ENCODE results near the gene STK32B. TPM values are rescaled to one million over a fixed set of nuclear protein-coding genes. Genes with fewer than 3 reads are reported as not detected.

STK32B gene
- total and polyA plus RNA-seq, 2 donors (not counting 1 experiment from before 2014, with no cell fraction given) = 0.22 to 0.30 TPM

DNA sequence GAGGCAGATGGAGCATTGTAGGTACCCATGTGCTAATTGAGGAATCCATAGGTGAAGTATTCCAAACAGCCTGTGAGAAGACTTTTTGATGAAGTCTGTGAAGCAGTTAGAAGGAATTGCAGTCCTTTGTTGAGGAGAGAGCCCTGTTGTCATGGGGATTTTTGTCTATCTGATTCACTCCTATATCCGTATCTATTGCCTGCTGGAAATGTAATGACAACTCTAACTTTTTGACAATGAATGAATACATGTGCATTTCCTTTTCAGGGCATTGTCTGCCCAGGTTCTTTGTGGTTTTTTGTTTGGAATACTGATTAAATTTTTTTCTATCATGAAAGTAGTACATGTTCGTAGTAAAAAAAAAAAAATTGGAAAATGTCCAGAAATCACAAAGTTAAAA lies 31.1 kb downstream of the STK32B start:
- Mint-ChIP-seq H3K4me1 (no peaks in the 10 kb centered on the region), H3K27me3 (peaks cover under 1% of the 10 kb centered on the region), H3K27ac (no peak overlapping the region), H3K4me3 (no peak overlapping the region), H3K9me3 (ENCODE audit: insufficient read depth) (peaks cover 12% of the 10 kb centered on the region)
- no peak overlapping the region for H2AFZ ChIP-seq (ENCODE audit: insufficient read depth, low read depth, low read length, poor library complexity, severe bottlenecking)
- no peaks in the 10 kb centered on the region for H4K20me1 ChIP-seq (ENCODE audit: control insufficient read depth, insufficient read depth, low read length, poor library complexity, severe bottlenecking)
- ATAC-seq (ENCODE audit: low read depth) (no peak), DNase-seq (no peak)
- no CpG with 5 or more reads among the region's 2 CpGs for WGBS (ENCODE audit: insufficient coverage)
- H3K27me3 ChIP-seq (replicated peaks in 1 of 4; ENCODE audit: control extremely low read depth in 1 of 4, control insufficient read depth in 3 of 4, insufficient read depth in 4 of 4, low read length in 3 of 4) = peaks cover 0 to 3% (median 0%) of the 10 kb centered on the region in 4 experiments
- POLR2A ChIA-PET = no interaction called here
- no peak overlapping the region for H3K27ac ChIP-seq (ENCODE audit: low read length in 2 of 2)
- H3K9ac ChIP-seq (ENCODE audit: low read length) = no peak overlapping the region
- no peaks in the 10 kb centered on the region for H3K4me1 ChIP-seq (ENCODE audit: control insufficient read depth in 2 of 2, insufficient read depth in 2 of 2, low read length in 2 of 2)
- no peak overlapping the region for H3K4me3 ChIP-seq (ENCODE audit: control extremely low read depth in 1 of 5, extremely low read depth in 1 of 5, insufficient read depth in 1 of 5, low read depth in 2 of 5, low read length in 4 of 5)
- TF ChIP-seq EZH2 (IDR thresholded peaks at IDR 0.05; ENCODE audit: borderline replicate concordance, insufficient read depth, low read depth, low read length, poor library complexity, severe bottlenecking) = no peak
- TF ChIP-seq, protein P1, sequence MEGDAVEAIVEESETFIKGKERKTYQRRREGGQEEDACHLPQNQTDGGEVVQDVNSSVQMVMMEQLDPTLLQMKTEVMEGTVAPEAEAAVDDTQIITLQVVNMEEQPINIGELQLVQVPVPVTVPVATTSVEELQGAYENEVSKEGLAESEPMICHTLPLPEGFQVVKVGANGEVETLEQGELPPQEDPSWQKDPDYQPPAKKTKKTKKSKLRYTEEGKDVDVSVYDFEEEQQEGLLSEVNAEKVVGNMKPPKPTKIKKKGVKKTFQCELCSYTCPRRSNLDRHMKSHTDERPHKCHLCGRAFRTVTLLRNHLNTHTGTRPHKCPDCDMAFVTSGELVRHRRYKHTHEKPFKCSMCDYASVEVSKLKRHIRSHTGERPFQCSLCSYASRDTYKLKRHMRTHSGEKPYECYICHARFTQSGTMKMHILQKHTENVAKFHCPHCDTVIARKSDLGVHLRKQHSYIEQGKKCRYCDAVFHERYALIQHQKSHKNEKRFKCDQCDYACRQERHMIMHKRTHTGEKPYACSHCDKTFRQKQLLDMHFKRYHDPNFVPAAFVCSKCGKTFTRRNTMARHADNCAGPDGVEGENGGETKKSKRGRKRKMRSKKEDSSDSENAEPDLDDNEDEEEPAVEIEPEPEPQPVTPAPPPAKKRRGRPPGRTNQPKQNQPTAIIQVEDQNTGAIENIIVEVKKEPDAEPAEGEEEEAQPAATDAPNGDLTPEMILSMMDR (IDR thresholded peaks at IDR 0.05) = no peak
- CTCF ChIA-PET = no interaction called here
- H3K9me3 ChIP-seq (ENCODE audit: control extremely low read depth in 1 of 3, control insufficient read depth in 2 of 3, insufficient read depth in 1 of 3, low read length in 2 of 3) = peaks cover 1 to 14% (median 2%) of the 10 kb centered on the region in 3 donors
- no peaks in the 10 kb centered on the region for H3K79me2 ChIP-seq (ENCODE audit: control insufficient read depth, insufficient read depth, low read length)
- no peak overlapping the region for H3K4me2 ChIP-seq (replicated peaks; ENCODE audit: low read depth, low read length, poor library complexity, severe bottlenecking)
- H3K36me3 ChIP-seq (replicated peaks in 1 of 2; ENCODE audit: control extremely low read depth in 1 of 2, control insufficient read depth in 1 of 2, extremely low read depth in 1 of 2, insufficient read depth in 2 of 2, low read length in 1 of 2) = no peaks in the 10 kb centered on the region
- intact Hi-C loops (cut with micrococcal nuclease) = no loop called here

DNA sequence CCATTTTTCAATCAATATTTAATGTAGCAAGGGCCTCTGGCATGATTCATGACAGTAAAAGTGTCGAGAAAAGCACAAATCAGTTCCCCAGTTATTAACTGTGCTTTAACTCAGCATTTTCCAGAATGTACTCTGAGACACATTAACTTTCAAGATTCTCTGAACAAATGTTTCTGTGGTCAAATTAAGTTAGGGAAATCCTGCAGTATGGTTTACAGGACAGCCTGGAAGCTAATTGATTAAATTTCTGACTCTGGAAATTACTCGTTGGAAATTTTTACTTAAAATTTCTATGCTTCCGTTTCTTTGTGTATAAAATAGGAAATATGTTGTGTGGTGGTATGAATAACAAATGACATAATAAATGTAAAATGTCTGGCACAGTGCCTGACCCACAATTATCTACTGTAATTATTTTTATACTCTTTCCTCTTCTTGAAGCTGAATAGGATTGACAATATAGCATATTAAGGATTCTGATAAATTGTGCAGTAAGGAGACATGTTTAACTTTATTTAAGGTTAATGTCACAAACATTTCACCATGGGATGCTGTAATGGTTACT lies 33.7 kb downstream of the STK32B start:
- TF ChIP-seq, protein P1 (IDR thresholded peaks at IDR 0.05) = no peak
- TF ChIP-seq EZH2 (IDR thresholded peaks at IDR 0.05; ENCODE audit: borderline replicate concordance, insufficient read depth, low read depth, low read length, poor library complexity, severe bottlenecking) = no peak
- ChIA-PET POLR2A (no interaction called here), CTCF (no interaction called here)
- peaks cover 0 to 3% (median 0%) of the 10 kb centered on the region in 4 experiments for H3K27me3 ChIP-seq (replicated peaks in 1 of 4; ENCODE audit: control extremely low read depth in 1 of 4, control insufficient read depth in 3 of 4, insufficient read depth in 4 of 4, low read length in 3 of 4)
- no peak overlapping the region for H3K27ac ChIP-seq (ENCODE audit: low read length in 2 of 2)
- no peak overlapping the region for H3K4me3 ChIP-seq (ENCODE audit: control extremely low read depth in 1 of 5, extremely low read depth in 1 of 5, insufficient read depth in 1 of 5, low read depth in 2 of 5, low read length in 4 of 5)
- no peak overlapping the region for H2AFZ ChIP-seq (ENCODE audit: insufficient read depth, low read depth, low read length, poor library complexity, severe bottlenecking)
- H3K4me1 ChIP-seq (ENCODE audit: control insufficient read depth in 2 of 2, insufficient read depth in 2 of 2, low read length in 2 of 2) = no peaks in the 10 kb centered on the region
- DNase-seq = no peak
- no peaks in the 10 kb centered on the region for H3K79me2 ChIP-seq (ENCODE audit: control insufficient read depth, insufficient read depth, low read length)
- no peak overlapping the region for H3K4me3 Mint-ChIP-seq
- H3K27ac Mint-ChIP-seq = no peak overlapping the region
- H3K9me3 Mint-ChIP-seq (ENCODE audit: insufficient read depth) = peaks cover 16% of the 10 kb centered on the region
- no peak for ATAC-seq (ENCODE audit: low read depth)
- H3K27me3 Mint-ChIP-seq = no peaks in the 10 kb centered on the region
- H3K4me2 ChIP-seq (replicated peaks; ENCODE audit: low read depth, low read length, poor library complexity, severe bottlenecking) = no peak overlapping the region
- no peak overlapping the region for H3K9ac ChIP-seq (ENCODE audit: low read length)
- peaks cover 0 to 14% (median 2%) of the 10 kb centered on the region in 3 donors for H3K9me3 ChIP-seq (ENCODE audit: control extremely low read depth in 1 of 3, control insufficient read depth in 2 of 3, insufficient read depth in 1 of 3, low read length in 2 of 3)
- no peaks in the 10 kb centered on the region for H3K36me3 ChIP-seq (replicated peaks in 1 of 2; ENCODE audit: control extremely low read depth in 1 of 2, control insufficient read depth in 1 of 2, extremely low read depth in 1 of 2, insufficient read depth in 2 of 2, low read length in 1 of 2)
- intact Hi-C loops (cut with micrococcal nuclease) = no loop called here
- WGBS (ENCODE audit: insufficient coverage) = no CpG with 5 or more reads among the region's 3 CpGs
- no peaks in the 10 kb centered on the region for H3K4me1 Mint-ChIP-seq
- no peaks in the 10 kb centered on the region for H4K20me1 ChIP-seq (ENCODE audit: control insufficient read depth, insufficient read depth, low read length, poor library complexity, severe bottlenecking)
